Gastroesophageal sphincter (tissue), 4 donors: ENCODE results near the gene TSHR. TPM values are rescaled to one million over a fixed set of nuclear protein-coding genes. Genes with fewer than 3 reads are reported as not detected.
A peak's percentile ranks its signal among the peaks of the same experiment; 100 is the strongest.

Experiments
- ATAC-seq: fragments of 150-250 bp; one replicate; pipeline ENCODE4 v1.9.1; 2016; ENCODE audit warnings: mild to moderate bottlenecking, moderate library complexity
- H3K27ac ChIP-seq, 4 donors: fragments of 200-600 bp; sonication (generic) in 3 of 4; 1 replicate in 3 of 4; 2 replicates in 1 of 4; pipeline ENCODE4 v1.5.1; 2016 to 2019
- H3K27me3 ChIP-seq: fragments of 200-600 bp; sonication (generic); one replicate; pipeline ENCODE4 v1.5.1; 2019
- H3K36me3 ChIP-seq, 2 donors: fragments of 200-600 bp; sonication (generic); one replicate each; pipeline ENCODE4 v1.5.1; 2019; ENCODE audit warnings: control low read depth in 1 of 2
- H3K4me1 ChIP-seq, 3 donors: fragments of 200-600 bp; sonication (generic); 1 replicate in 2 of 3; 2 replicates in 1 of 3; pipeline ENCODE4 v1.5.1; 2016 to 2019; ENCODE audit warnings: control low read depth in 2 of 3
- H3K4me3 ChIP-seq, 2 donors: fragments of 200-600 bp; sonication (generic); one replicate each; pipeline ENCODE4 v1.5.1; 2019; ENCODE audit warnings: mild to moderate bottlenecking in 1 of 2, moderate library complexity in 1 of 2
- H3K9me3 ChIP-seq, 3 donors: fragments of 200-600 bp; sonication (generic); one replicate each; pipeline ENCODE4 v1.5.1; 2017 to 2019; ENCODE audit warnings: control low read depth in 2 of 3
- EP300 ChIP-seq: sonication (generic); formaldehyde crosslinking; IDR thresholded peaks from one replicate; pipeline ENCODE4 v1.6.1; 2017; ENCODE audit warnings: antibody characterized with exemption, mild to moderate bottlenecking
- POLR2A ChIP-seq, 2 donors: fragments of 450-650 bp; IDR thresholded peaks; one replicate each; pipeline ENCODE4 v1.6.1; 2017; ENCODE audit warnings: antibody characterized with exemption in 2 of 2, mild to moderate bottlenecking in 2 of 2, moderate library complexity in 1 of 2
- POLR2AphosphoS5 ChIP-seq: sonication (generic); formaldehyde crosslinking; IDR thresholded peaks from one replicate; pipeline ENCODE4 v1.6.1; 2017; ENCODE audit warnings: antibody characterized with exemption
- WGBS, 2 donors: methylation state at CpG; one replicate each; pipeline ENCODE4 v1.1.5; 2018; ENCODE audit warnings: low coverage in 1 of 2; 5-methylcytosine and 5-hydroxymethylcytosine counted together
- total RNA-seq, 4 donors: library from RNA; depleted of rRNA; stranded (reverse); fragments of >200 nt; gene quantifications; one replicate each; pipeline ENCODE4 v1.1.0, GENCODE V29; 2016
- TF ChIP-seq, protein P1 (sequence below), 4 experiments: fragments of 200-600 bp in 2 of 4; fragments of 450-650 bp in 2 of 4; sonication (generic) in 1 of 4; IDR thresholded peaks; one replicate each; pipeline ENCODE4 v1.5.1; 2017 to 2019; ENCODE audit warnings: antibody characterized with exemption in 4 of 4, mild to moderate bottlenecking in 2 of 4, moderate library complexity in 2 of 4

Gene TSHR
- total RNA-seq, 4 donors from 2014 or later: 0.08 TPM; not detected in 3

- Histone ChIP-seq H3K9me3 (no peaks in the 10 kb centered on the region), H3K4me3 (no peak overlapping the region), H3K4me1 (peaks cover 0 to 4% (median 0%) of the 10 kb centered on the region in 3 donors), H3K36me3 (no peaks in the 10 kb centered on the region), H3K27me3 (no peaks in the 10 kb centered on the region), H3K27ac (no peak overlapping the region)
- peak; percentile 72 for ATAC-seq
- 0% methylated on average over 1 of the region's 1 CpG for WGBS, 2 donors
- TF ChIP-seq, protein P1, sequence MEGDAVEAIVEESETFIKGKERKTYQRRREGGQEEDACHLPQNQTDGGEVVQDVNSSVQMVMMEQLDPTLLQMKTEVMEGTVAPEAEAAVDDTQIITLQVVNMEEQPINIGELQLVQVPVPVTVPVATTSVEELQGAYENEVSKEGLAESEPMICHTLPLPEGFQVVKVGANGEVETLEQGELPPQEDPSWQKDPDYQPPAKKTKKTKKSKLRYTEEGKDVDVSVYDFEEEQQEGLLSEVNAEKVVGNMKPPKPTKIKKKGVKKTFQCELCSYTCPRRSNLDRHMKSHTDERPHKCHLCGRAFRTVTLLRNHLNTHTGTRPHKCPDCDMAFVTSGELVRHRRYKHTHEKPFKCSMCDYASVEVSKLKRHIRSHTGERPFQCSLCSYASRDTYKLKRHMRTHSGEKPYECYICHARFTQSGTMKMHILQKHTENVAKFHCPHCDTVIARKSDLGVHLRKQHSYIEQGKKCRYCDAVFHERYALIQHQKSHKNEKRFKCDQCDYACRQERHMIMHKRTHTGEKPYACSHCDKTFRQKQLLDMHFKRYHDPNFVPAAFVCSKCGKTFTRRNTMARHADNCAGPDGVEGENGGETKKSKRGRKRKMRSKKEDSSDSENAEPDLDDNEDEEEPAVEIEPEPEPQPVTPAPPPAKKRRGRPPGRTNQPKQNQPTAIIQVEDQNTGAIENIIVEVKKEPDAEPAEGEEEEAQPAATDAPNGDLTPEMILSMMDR (IDR thresholded peaks at IDR 0.05): peak in 3 of 4 experiments; percentile 35 to 55 (median 50)
- TF ChIP-seq EP300: no peak
Measured at GRCh38 chr14:81164167-81164774, 208.8 kb downstream of the TSHR start.

DNA sequence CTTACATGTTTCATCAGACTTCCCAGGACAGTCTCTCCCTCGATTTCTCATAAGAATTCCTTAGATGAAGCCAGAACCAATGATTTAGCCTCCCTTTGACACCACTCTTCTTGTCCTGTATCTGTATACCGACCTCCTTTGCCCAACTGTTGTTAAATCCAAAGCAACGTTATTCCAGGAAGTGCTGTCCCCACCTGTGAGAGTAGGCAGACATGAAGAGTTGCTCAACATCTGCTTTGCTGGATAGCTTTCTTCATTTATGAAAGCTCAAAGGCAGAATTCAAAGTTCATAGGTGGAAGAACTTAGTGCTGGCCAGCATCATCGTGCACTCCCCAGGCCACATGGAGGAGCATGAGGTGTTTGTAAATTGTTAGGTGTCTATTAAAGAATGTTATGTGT is 209.8 kb downstream of the TSHR start:
- peaks cover 0 to 12% (median 2%) of the 10 kb centered on the region in 3 donors for H3K4me1 ChIP-seq
- H3K36me3 ChIP-seq: no peaks in the 10 kb centered on the region
- TF ChIP-seq, protein P1 (IDR thresholded peaks at IDR 0.05): no peak
- TF ChIP-seq POLR2A (IDR thresholded peaks at IDR 0.05) (no peak), POLR2AphosphoS5 (no peak), EP300 (no peak)
- H3K27me3 ChIP-seq: no peaks in the 10 kb centered on the region
- no peaks in the 10 kb centered on the region for H3K9me3 ChIP-seq
- no peak overlapping the region for H3K4me3 ChIP-seq
- H3K27ac ChIP-seq: no peak overlapping the region
- ATAC-seq: no peak
- WGBS, 2 donors: 63 to 84% methylated on average over 4 of the region's 4 CpGs

DNA sequence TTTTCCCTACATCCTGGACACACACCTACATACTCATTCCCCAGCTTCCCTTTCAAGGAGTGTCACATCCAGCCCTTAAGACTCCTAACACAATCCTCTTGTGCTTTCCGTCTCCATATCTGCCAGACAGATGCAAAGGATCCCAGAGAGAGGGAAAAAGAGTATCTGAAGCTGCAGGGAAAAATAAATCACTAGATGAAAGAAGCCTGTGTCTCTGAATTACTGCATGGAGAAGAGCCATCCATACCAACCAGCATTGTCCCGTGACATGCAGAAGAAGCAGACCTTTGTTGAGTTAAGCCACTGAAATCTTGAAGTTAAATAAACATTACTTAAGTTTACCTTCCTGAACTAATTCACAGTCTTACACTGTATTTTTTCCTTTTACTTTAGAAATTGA is 210.7 kb downstream of the TSHR start:
- Histone ChIP-seq H3K9me3 (no peaks in the 10 kb centered on the region), H3K36me3 (no peaks in the 10 kb centered on the region), H3K4me1 (peaks cover 0 to 17% (median 2%) of the 10 kb centered on the region in 3 donors), H3K27me3 (no peaks in the 10 kb centered on the region), H3K4me3 (no peak overlapping the region), H3K27ac (no peak overlapping the region)
- TF ChIP-seq EP300 (no peak), POLR2AphosphoS5 (no peak), POLR2A (IDR thresholded peaks at IDR 0.05) (no peak)
- TF ChIP-seq, protein P1 (IDR thresholded peaks at IDR 0.05): no peak
- no peak for ATAC-seq
- WGBS, 2 donors: 65 to 67% methylated on average over 1 to 2 of the region's 2 CpGs

DNA sequence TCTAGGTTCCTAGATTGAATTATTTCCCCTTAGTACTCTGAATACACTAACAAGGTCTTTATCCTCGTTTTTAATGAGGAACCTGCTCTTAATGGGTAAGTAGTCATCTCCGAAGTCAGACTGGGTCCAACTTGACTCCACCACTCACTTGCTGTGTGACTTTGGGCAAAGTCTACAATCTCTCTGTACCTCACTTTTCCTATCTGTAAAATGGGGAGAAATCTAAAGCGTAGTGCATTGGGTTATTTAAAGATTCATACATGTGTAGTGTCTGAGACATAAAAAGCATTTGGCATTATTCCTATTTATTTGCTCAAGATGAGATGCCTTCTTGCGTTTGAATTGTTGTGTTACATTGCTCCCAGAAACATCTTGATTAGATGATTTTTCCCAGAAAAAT is 213.8 kb downstream of the TSHR start:
- peak overlapping the region; percentile 41 to 68 for H3K4me3 ChIP-seq
- H3K4me1 ChIP-seq: peaks cover 0 to 17% (median 2%) of the 10 kb centered on the region in 3 donors
- TF ChIP-seq POLR2A (IDR thresholded peaks at IDR 0.05) (no peak), EP300 (no peak)
- no peaks in the 10 kb centered on the region for H3K27me3 ChIP-seq
- no peak for ATAC-seq
- H3K36me3 ChIP-seq: no peaks in the 10 kb centered on the region
- H3K9me3 ChIP-seq: no peaks in the 10 kb centered on the region
- WGBS, 2 donors: 56% methylated on average over 2 to 4 of the region's 4 CpGs
- peak overlapping the region; percentile 82 to 96 (median 88) for H3K27ac ChIP-seq

- H3K27me3 ChIP-seq: no peaks in the 10 kb centered on the region
- peaks cover 0 to 17% (median 2%) of the 10 kb centered on the region in 3 donors for H3K4me1 ChIP-seq
- H3K36me3 ChIP-seq: no peaks in the 10 kb centered on the region
- peak overlapping the region; percentile 41 to 68 for H3K4me3 ChIP-seq
- TF ChIP-seq, protein P1 (IDR thresholded peaks at IDR 0.05): no peak
- TF ChIP-seq POLR2AphosphoS5: peak; percentile 25
- WGBS, 2 donors: 0% methylated on average over 3 to 5 of the region's 10 CpGs
- peak overlapping the region; percentile 82 to 96 (median 88) for H3K27ac ChIP-seq
- no peaks in the 10 kb centered on the region for H3K9me3 ChIP-seq
- ATAC-seq: peak; percentile 41
Measured at GRCh38 chr14:81169711-81170103, 214.3 kb downstream of the TSHR start.
